Activated CD4-positive, alpha-beta T cell treated with anti-CD3 and anti-CD28 coated beads, Interleukin-2, amount 10 ng/mL, durations not matched to agents 7 days and 5 days (primary cell): ENCODE results near the gene RPRD1B. TPM values are rescaled to one million over a fixed set of nuclear protein-coding genes. Genes with fewer than 3 reads are reported as not detected.
A peak's percentile ranks its signal among the peaks of the same experiment; 100 is the strongest.
"Not testable (repeated sequence)": the region's sequence is repeated elsewhere in the genome, so short reads cannot be mapped to it uniquely, and the experiment has no call there.

Experiments used
- CTCF ChIA-PET: fragments of 350-600 bp; sonication (Branson Sonifier 250); formaldehyde crosslinking; loops from one replicate; lab custom pipeline; 2021; ENCODE audit warnings: antibody characterized with exemption; lab: Charles Lee
- POLR2A ChIA-PET: fragments of 350-600 bp; sonication (Branson Sonifier 250); formaldehyde crosslinking; loops from one replicate; lab custom pipeline; 2021; ENCODE audit warnings: antibody characterized with exemption; lab: Charles Lee
- DNase-seq: peaks from one replicate; pipeline ENCODE4 v3.0.0-alpha.2; 2020
- H3K27ac Mint-ChIP-seq: one replicate; pipeline ENCODE4 v1.8.0; 2021; ENCODE audit warnings: mild to moderate bottlenecking, moderate library complexity, mixed read lengths
- H3K27me3 Mint-ChIP-seq: one replicate; pipeline ENCODE4 v1.8.0; 2021; ENCODE audit warnings: mixed read lengths
- H3K36me3 Mint-ChIP-seq: one replicate; pipeline ENCODE4 v1.8.0; 2021; ENCODE audit warnings: low read depth, mixed read lengths
- H3K4me1 Mint-ChIP-seq: one replicate; pipeline ENCODE4 v1.8.0; 2021; ENCODE audit warnings: mixed read lengths
- H3K4me3 Mint-ChIP-seq: one replicate; pipeline ENCODE4 v1.8.0; 2021; ENCODE audit warnings: mild to moderate bottlenecking, moderate library complexity, mixed read lengths
- H3K9me3 Mint-ChIP-seq: one replicate; pipeline ENCODE4 v1.8.0; 2021; ENCODE audit warnings: mixed read lengths
- total RNA-seq, 2 experiments: library from RNA; stranded (reverse); gene quantifications; one replicate each; pipeline ENCODE4 v1.2.3, GENCODE V29; 2021

Gene RPRD1B
- total RNA-seq, 2 experiments from 2014 or later = 35.9 to 37.0 TPM

- no peak overlapping the region for H3K4me3 Mint-ChIP-seq
- H3K36me3 Mint-ChIP-seq = peaks cover 39% of the 10 kb centered on the region
- POLR2A ChIA-PET = no interaction called here
- H3K9me3 Mint-ChIP-seq = no peaks in the 10 kb centered on the region
- CTCF ChIA-PET = interaction anchor here (0.6 kb wide), 1 partner anchor 74 kb away, joined by 3 read pairs; no protein-coding TSS in a partner anchor
- DNase-seq = no peak
- H3K27ac Mint-ChIP-seq = no peak overlapping the region
- no peaks in the 10 kb centered on the region for H3K27me3 Mint-ChIP-seq
- H3K4me1 Mint-ChIP-seq = no peaks in the 10 kb centered on the region
Observed at GRCh38 chr20:38085026-38085425, 51.5 kb downstream of the RPRD1B start.

GRCh38 chr20:38089500-38089899, 56.0 kb downstream of the RPRD1B start:
- Mint-ChIP-seq H3K4me3 (no peak overlapping the region), H3K4me1 (peaks cover 30% of the 10 kb centered on the region), H3K27me3 (no peaks in the 10 kb centered on the region), H3K9me3 (no peaks in the 10 kb centered on the region), H3K27ac (no peak overlapping the region), H3K36me3 (peaks cover 24% of the 10 kb centered on the region)
- POLR2A ChIA-PET = no interaction called here
- DNase-seq = no peak
- CTCF ChIA-PET = interaction anchor here (0.6 to 1.3 kb wide), 2 partner anchors 16 to 122 kb away, joined by 3 to 4 read pairs; no protein-coding TSS in a partner anchor

- Mint-ChIP-seq H3K9me3 (no peaks in the 10 kb centered on the region), H3K27me3 (no peaks in the 10 kb centered on the region), H3K4me3 (no peak overlapping the region), H3K27ac (no peak overlapping the region), H3K4me1 (peaks cover 35% of the 10 kb centered on the region), H3K36me3 (peaks cover 23% of the 10 kb centered on the region)
- ChIA-PET CTCF (interaction anchor here (0.6 to 1.3 kb wide), 2 partner anchors 17 to 121 kb away, joined by 3 to 4 read pairs; no protein-coding TSS in a partner anchor), POLR2A (no interaction called here)
- DNase-seq = no peak
Observed at GRCh38 chr20:38090061-38090460, 56.5 kb downstream of the RPRD1B start.

- no peaks in the 10 kb centered on the region for H3K27me3 Mint-ChIP-seq
- H3K27ac Mint-ChIP-seq = peak overlapping the region; percentile 33
- POLR2A ChIA-PET = no interaction called here
- no peak for DNase-seq
- no peak overlapping the region for H3K4me3 Mint-ChIP-seq
- CTCF ChIA-PET = interaction anchor here (0.9 kb wide), 1 partner anchor 12 kb away, joined by 3 read pairs; no protein-coding TSS in a partner anchor
- H3K4me1 Mint-ChIP-seq = peaks cover 42% of the 10 kb centered on the region
- no peaks in the 10 kb centered on the region for H3K9me3 Mint-ChIP-seq
- H3K36me3 Mint-ChIP-seq = peaks cover 18% of the 10 kb centered on the region
Observed at GRCh38 chr20:38091441-38092216, 58.1 kb downstream of the RPRD1B start.

- H3K9me3 Mint-ChIP-seq = no peaks in the 10 kb centered on the region
- POLR2A ChIA-PET = no interaction called here
- no peak for DNase-seq
- no peaks in the 10 kb centered on the region for H3K27me3 Mint-ChIP-seq
- H3K4me1 Mint-ChIP-seq = peaks cover 42% of the 10 kb centered on the region
- H3K36me3 Mint-ChIP-seq = peaks cover 17% of the 10 kb centered on the region
- no peak overlapping the region for H3K4me3 Mint-ChIP-seq
- peak overlapping the region; percentile 33 for H3K27ac Mint-ChIP-seq
- CTCF ChIA-PET = interaction anchor here (0.9 kb wide), 1 partner anchor 13 kb away, joined by 3 read pairs; no protein-coding TSS in a partner anchor
Observed at GRCh38 chr20:38092260-38092857, 58.8 kb downstream of the RPRD1B start.

GRCh38 chr20:38092915-38093314, 59.4 kb downstream of the RPRD1B start:
- Mint-ChIP-seq H3K27ac (no peak overlapping the region), H3K36me3 (peaks cover 15% of the 10 kb centered on the region), H3K4me1 (peaks cover 42% of the 10 kb centered on the region), H3K4me3 (no peak overlapping the region), H3K9me3 (no peaks in the 10 kb centered on the region), H3K27me3 (no peaks in the 10 kb centered on the region)
- ChIA-PET POLR2A (no interaction called here), CTCF (interaction anchor here (0.9 to 1.8 kb wide), 2 partner anchors 13 to 19 kb away, joined by 3 to 5 read pairs; no protein-coding TSS in a partner anchor)
- no peak for DNase-seq

- ChIA-PET CTCF (interaction anchor here (1.8 kb wide), 1 partner anchor 20 kb away, joined by 5 read pairs; no protein-coding TSS in a partner anchor), POLR2A (no interaction called here)
- H3K27ac Mint-ChIP-seq = peak overlapping the region; percentile 43
- H3K36me3 Mint-ChIP-seq = peaks cover 15% of the 10 kb centered on the region
- no peaks in the 10 kb centered on the region for H3K9me3 Mint-ChIP-seq
- H3K4me3 Mint-ChIP-seq = no peak overlapping the region
- no peak for DNase-seq
- H3K4me1 Mint-ChIP-seq = peaks cover 42% of the 10 kb centered on the region
- no peaks in the 10 kb centered on the region for H3K27me3 Mint-ChIP-seq
Observed at GRCh38 chr20:38093641-38094077, 60.1 kb downstream of the RPRD1B start.

- peak overlapping the region; percentile 62 for H3K27ac Mint-ChIP-seq
- peak; percentile 37 for DNase-seq
- H3K36me3 Mint-ChIP-seq = peaks cover 11% of the 10 kb centered on the region
- no peaks in the 10 kb centered on the region for H3K27me3 Mint-ChIP-seq
- peaks cover 42% of the 10 kb centered on the region for H3K4me1 Mint-ChIP-seq
- H3K4me3 Mint-ChIP-seq = no peak overlapping the region
- POLR2A ChIA-PET = no interaction called here
- CTCF ChIA-PET = interaction anchor here (1.8 kb wide), 1 partner anchor 21 kb away, joined by 5 read pairs; no protein-coding TSS in a partner anchor
- H3K9me3 Mint-ChIP-seq = no peaks in the 10 kb centered on the region
Observed at GRCh38 chr20:38094373-38094891, 60.9 kb downstream of the RPRD1B start.

- ChIA-PET CTCF (no interaction called here), POLR2A (no interaction called here)
- Mint-ChIP-seq H3K4me3 (no peak overlapping the region), H3K27ac (peak overlapping the region; percentile 11), H3K9me3 (no peaks in the 10 kb centered on the region), H3K27me3 (no peaks in the 10 kb centered on the region), H3K36me3 (peaks cover 11% of the 10 kb centered on the region), H3K4me1 (peaks cover 42% of the 10 kb centered on the region)
- DNase-seq = no peak
Observed at GRCh38 chr20:38095017-38095686, 61.6 kb downstream of the RPRD1B start.

- H3K27me3 Mint-ChIP-seq = peaks cover 2% of the 10 kb centered on the region
- no peak overlapping the region for H3K4me3 Mint-ChIP-seq
- peaks cover 18% of the 10 kb centered on the region for H3K4me1 Mint-ChIP-seq
- H3K36me3 Mint-ChIP-seq = peaks cover 1% of the 10 kb centered on the region
- no peak overlapping the region for H3K27ac Mint-ChIP-seq
- no peaks in the 10 kb centered on the region for H3K9me3 Mint-ChIP-seq
- CTCF ChIA-PET = interaction anchor here (1.6 kb wide), 1 partner anchor 24 kb away, joined by 6 read pairs; no protein-coding TSS in a partner anchor
- POLR2A ChIA-PET = interaction anchor here (0.6 kb wide), 1 partner anchor 89 kb away, joined by 3 read pairs; no protein-coding TSS in a partner anchor
- DNase-seq = no peak
Observed at GRCh38 chr20:38098952-38099351, 65.4 kb downstream of the RPRD1B start.

GRCh38 chr20:38102206-38102605, 68.7 kb downstream of the RPRD1B start:
- POLR2A ChIA-PET, H3K36me3 Mint-ChIP-seq, DNase-seq, H3K27me3 Mint-ChIP-seq, CTCF ChIA-PET, H3K4me3 Mint-ChIP-seq, H3K4me1 Mint-ChIP-seq, H3K27ac Mint-ChIP-seq, H3K9me3 Mint-ChIP-seq: not testable (repeated sequence)

GRCh38 chr20:38104285-38104684, 70.7 kb downstream of the RPRD1B start:
- ChIA-PET POLR2A (no interaction called here), CTCF (no interaction called here)
- H3K9me3 Mint-ChIP-seq = no peaks in the 10 kb centered on the region
- no peak overlapping the region for H3K4me3 Mint-ChIP-seq
- DNase-seq = no peak
- peaks cover 2% of the 10 kb centered on the region for H3K27me3 Mint-ChIP-seq
- H3K27ac Mint-ChIP-seq = no peak overlapping the region
- no peaks in the 10 kb centered on the region for H3K36me3 Mint-ChIP-seq
- H3K4me1 Mint-ChIP-seq = no peaks in the 10 kb centered on the region
